K562 (cell line): ENCODE results near the gene NVL. TPM values are rescaled to one million over a fixed set of nuclear protein-coding genes. Genes with fewer than 3 reads are reported as not detected.

Experiments used
- ATAC-seq: fragments of 200-7000 bp; cut with Tn5 transposase; 3 replicates; pipeline ENCODE4 v1.9.1; 2020; ENCODE audit warnings: moderate library complexity
- BruUV-seq: library from RNA; stranded (reverse); fragments of 400-500 nt; replicated peaks from 2 replicates; lab custom pipeline; 2021; lab: Mats Ljungman, UMichigan
- CTCF ChIA-PET: fragments of 300-600 bp; formaldehyde crosslinking; extraction: SDS; loops from one replicate; lab custom pipeline; 2021; ENCODE audit warnings: low intra/inter-chr PET ratio; lab: Yijun Ruan, JAX
- POLR2A ChIA-PET: fragments of 300-600, 350-650 bp; sonication (Branson Sonifier 250); formaldehyde crosslinking; extraction: SDS; loops from one replicate; lab custom pipeline; 2021; ENCODE audit warnings: antibody characterized with exemption, inconsistent platforms; lab: Yijun Ruan, JAX
- DNase-seq, 4 experiments: peaks; one replicate each; pipeline versions ENCODE4 v3.0.0 to v3.0.0-alpha.2; 2011 to 2018; ENCODE audit warnings: low spot score in 3 of 4, mixed read lengths in 3 of 4; ENCODE audit errors: extremely low read depth in 1 of 4
- FAIRE-seq: peaks from 2 replicates; lab custom pipeline; 2011; peaks lifted over from hg19 to GRCh38; lab: Jason Lieb, UNC
- H2AFZ ChIP-seq: 2 replicates; pipeline ENCODE4 v1.6.0; 2011; ENCODE audit warnings: low read depth, low read length, control low read depth, inconsistent platforms
- H3K27ac ChIP-seq: fragments of 200-600 bp; 3 replicates; pipeline ENCODE4 v1.8.0; 2011; ENCODE audit warnings: low read depth, mild to moderate bottlenecking, control low read depth, inconsistent platforms, low read length, moderate library complexity, mixed read lengths; ENCODE audit errors: extremely low read depth
- H3K27me3 ChIP-seq, 2 experiments: fragments of 300-600 bp in 1 of 2; 2 replicates in 1 of 2; 3 replicates in 1 of 2; pipeline versions ENCODE4 v1.6.0 to v1.8.0; 2011; ENCODE audit warnings: inconsistent platforms in 2 of 2, low read length in 2 of 2, mild to moderate bottlenecking in 1 of 2, mixed read lengths in 1 of 2, moderate library complexity in 1 of 2; ENCODE audit not compliant: control insufficient read depth in 2 of 2, insufficient read depth in 2 of 2
- H3K36me3 ChIP-seq: fragments of 300-600 bp; 3 replicates; pipeline ENCODE4 v1.8.0; 2011; ENCODE audit warnings: mild to moderate bottlenecking, low read length, inconsistent platforms; ENCODE audit not compliant: control insufficient read depth, insufficient read depth
- H3K4me1 ChIP-seq, 2 experiments: fragments of 200-600 bp in 1 of 2; replicated peaks in 1 of 2; 2 replicates in 1 of 2; 3 replicates in 1 of 2; pipeline versions ENCODE4 v1.5.1 to v1.8.0; 2011; ENCODE audit warnings: inconsistent platforms in 2 of 2, low read length in 2 of 2, mild to moderate bottlenecking in 1 of 2, mixed read lengths in 1 of 2, moderate library complexity in 1 of 2; ENCODE audit not compliant: control insufficient read depth in 2 of 2, insufficient read depth in 2 of 2
- H3K4me2 ChIP-seq: 2 replicates; pipeline ENCODE4 v1.6.1; 2011; ENCODE audit warnings: low read length, control low read depth, inconsistent platforms, mixed read lengths; ENCODE audit not compliant: insufficient read depth
- H3K4me3 ChIP-seq: fragments of 200-600 bp; sonication (generic), shearing (Covaris generic); 2 replicates; pipeline ENCODE4 v1.5.1; 2016; ENCODE audit warnings: control low read depth, inconsistent platforms
- H3K79me2 ChIP-seq: fragments of 200-600 bp; 3 replicates; pipeline ENCODE4 v1.8.0; 2011; ENCODE audit warnings: low read length, inconsistent platforms; ENCODE audit not compliant: control insufficient read depth, insufficient read depth
- H3K9ac ChIP-seq, 2 experiments: 2 replicates each; pipeline versions ENCODE4 v1.6.0 to v1.6.1; 2011; ENCODE audit warnings: low read depth in 2 of 2, low read length in 2 of 2, control low read depth in 1 of 2, inconsistent platforms in 1 of 2, mild to moderate bottlenecking in 1 of 2, mixed read lengths in 1 of 2; ENCODE audit not compliant: insufficient read depth in 1 of 2
- H3K9me1 ChIP-seq: one replicate; pipeline ENCODE4 v1.6.0; 2011; ENCODE audit warnings: inconsistent platforms, mild to moderate bottlenecking, low read length, moderate library complexity; ENCODE audit not compliant: control insufficient read depth, insufficient read depth
- H3K9me3 ChIP-seq: replicated peaks from 2 replicates; pipeline ENCODE4 v1.5.1; 2011; ENCODE audit warnings: low read depth, low read length, inconsistent platforms; ENCODE audit not compliant: control insufficient read depth, insufficient read depth
- H4K20me1 ChIP-seq: replicated peaks from 2 replicates; pipeline ENCODE4 v1.6.1; 2011; ENCODE audit warnings: low read length, inconsistent platforms, mixed read lengths; ENCODE audit not compliant: control insufficient read depth, insufficient read depth
- BRD4 ChIP-seq: fragments of 200-600 bp; sonication (generic); IDR thresholded peaks from 2 replicates; pipeline ENCODE4 v1.6.1; 2017; ENCODE audit warnings: inconsistent platforms
- CSDE1 ChIP-seq, 2 experiments: fragments of 450-650 bp; IDR thresholded peaks; 2 replicates each; pipeline ENCODE4 v1.6.1; 2016; ENCODE audit warnings: mild to moderate bottlenecking in 1 of 2
- DPF2 ChIP-seq: fragments of 450-650 bp; IDR thresholded peaks from 2 replicates; pipeline ENCODE4 v1.6.1; 2016
- ELF2 ChIP-seq: fragments of 250-450 bp; sonication (Bioruptor Pico); IDR thresholded peaks from 2 replicates; pipeline ENCODE4 v1.5.0; 2021; ENCODE audit warnings: mild to moderate bottlenecking
- EP300 ChIP-seq: IDR thresholded peaks from 2 replicates; pipeline ENCODE4 v1.6.1; 2012; ENCODE audit warnings: low read length, improper control_type of control experiment
- EP400 ChIP-seq: fragments of 450-650 bp; IDR thresholded peaks from 2 replicates; pipeline ENCODE4 v1.6.1; 2017; ENCODE audit warnings: antibody characterized with exemption, mild to moderate bottlenecking, moderate library complexity
- ERF ChIP-seq: fragments of 450-650 bp; formaldehyde crosslinking; IDR thresholded peaks from 2 replicates; pipeline ENCODE4 v1.4.0; 2020; ENCODE audit warnings: mild to moderate bottlenecking, mixed read lengths
- KLF16 ChIP-seq: IDR thresholded peaks from 2 replicates; pipeline ENCODE4 v1.6.1; 2016; ENCODE audit warnings: antibody characterized with exemption
- NEUROD1 ChIP-seq: fragments of 150-350 bp; IDR thresholded peaks from 2 replicates; pipeline ENCODE4 v1.6.1; 2014; ENCODE audit warnings: borderline replicate concordance, low read length, low read depth; ENCODE audit not compliant: partially characterized antibody
- PHF8 ChIP-seq: fragments of 200-600 bp; sonication (generic); IDR thresholded peaks from 2 replicates; pipeline ENCODE4 v1.6.1; 2012; ENCODE audit warnings: mixed run types, mild to moderate bottlenecking, inconsistent platforms, low read length, moderate library complexity, borderline replicate concordance
- POLR3G ChIP-seq: IDR thresholded peaks from 2 replicates; pipeline ENCODE4 v1.6.1; 2011; ENCODE audit not compliant: insufficient read length, insufficient replicate concordance; ENCODE audit errors: extremely low read depth
- SNAPC5 ChIP-seq: fragments of 250-450 bp; sonication (Bioruptor Pico); IDR thresholded peaks from 2 replicates; pipeline ENCODE4 v1.8.0; 2021; ENCODE audit warnings: moderate library complexity, mild to moderate bottlenecking, inconsistent platforms
- SP1 ChIP-seq: sonication (generic); formaldehyde crosslinking; IDR thresholded peaks from 2 replicates; pipeline ENCODE4 v1.8.1; 2022; ENCODE audit warnings: mild to moderate bottlenecking, missing genetic modification reagents
- TCF15 ChIP-seq: fragments of 250-450 bp; sonication (Bioruptor Pico); IDR thresholded peaks from 2 replicates; pipeline ENCODE4 v1.8.0; 2022; ENCODE audit warnings: moderate library complexity, mild to moderate bottlenecking, inconsistent platforms
- YY1 ChIP-seq, 3 experiments: IDR thresholded peaks; 2 replicates each; pipeline ENCODE4 v1.6.1; 2011; ENCODE audit warnings: low read length in 2 of 3, mild to moderate bottlenecking in 2 of 3, moderate library complexity in 2 of 3, borderline replicate concordance in 1 of 3, control low read depth in 1 of 3, low read depth in 1 of 3; ENCODE audit not compliant: insufficient read depth in 3 of 3, insufficient replicate concordance in 2 of 3, control insufficient read depth in 1 of 3, insufficient read length in 1 of 3; ENCODE audit errors: extremely low read depth in 1 of 3
- ZFX ChIP-seq: sonication (generic); formaldehyde crosslinking; IDR thresholded peaks from 2 replicates; pipeline ENCODE4 v1.8.0; 2022; ENCODE audit warnings: mild to moderate bottlenecking, missing genetic modification reagents, moderate library complexity
- ZNF146 ChIP-seq: IDR thresholded peaks from one replicate; pipeline ENCODE4 v1.6.1; 2018; ENCODE audit warnings: missing compliant biosample characterization; ENCODE audit not compliant: unreplicated experiment
- ZNF316 ChIP-seq: fragments of 450-650 bp; IDR thresholded peaks from 2 replicates; pipeline ENCODE4 v1.6.1; 2016
- ZNF512 ChIP-seq: IDR thresholded peaks from 2 replicates; pipeline ENCODE4 v1.6.1; 2016; ENCODE audit warnings: missing genetic modification characterization, missing compliant biosample characterization
- ZNF77 ChIP-seq: fragments of 250-450 bp; sonication (Bioruptor Pico); IDR thresholded peaks from 2 replicates; pipeline ENCODE4 v1.5.0; 2020
- ZNF830 ChIP-seq: fragments of 250-450 bp; sonication (Bioruptor Pico); IDR thresholded peaks from 2 replicates; pipeline ENCODE4 v1.5.0; 2021; ENCODE audit warnings: mild to moderate bottlenecking
- ZZZ3 ChIP-seq: fragments of 450-650 bp; IDR thresholded peaks from 2 replicates; pipeline ENCODE4 v1.6.1; 2016; ENCODE audit warnings: antibody characterized with exemption, mild to moderate bottlenecking, moderate library complexity
- WGBS: fragments of 100-300 bp; shearing (Covaris generic); methylation state at CpG from one replicate; pipeline ENCODE4 v1.1.6; 2016; ENCODE audit warnings: low coverage, mixed read lengths; ENCODE audit not compliant: insufficient coverage; ENCODE audit errors: missing lambda C conversion rate; 5-methylcytosine and 5-hydroxymethylcytosine counted together
- in situ Hi-C: fragments of 300-500 bp; cut with MboI; formaldehyde crosslinking; loops from 4 replicates; pipeline ENCODE4 v1.15.0; 2018; ENCODE audit warnings: inconsistent platforms, mixed read lengths
- intact Hi-C: fragments of 100-400 bp; cut with micrococcal nuclease; formaldehyde crosslinking; loops from 2 replicates; pipeline ENCODE4 v1.14.2; 2022
- polyA plus RNA-seq, 8 experiments: library from polyadenylated mRNA; depleted of rRNA in 4 of 8; stranded (reverse) in 5 of 8; unstranded in 3 of 8; fragments of >200 nt; fragmentation: Nextera tagmentation in 2 of 8; fragmentation: Illumina TruSeq in 1 of 8; extraction: Ambion mirVana in 2 of 8; extraction: Trizol in 1 of 8; gene quantifications; 2 replicates each; pipeline versions ENCODE4 v1.2.1 to v1.2.3, GENCODE V29; 2011 to 2014; ENCODE audit warnings: inconsistent platforms in 1 of 8, missing spikeins in 1 of 8
- total RNA-seq, 7 experiments: library from RNA; depleted of rRNA in 6 of 7; stranded (reverse); fragments of >200 nt in 6 of 7; fragmentation: Illumina TruSeq in 2 of 7; extraction: Trizol in 2 of 7; gene quantifications; 2 replicates each; pipeline versions ENCODE4 v1.2.1 to v1.2.3, GENCODE V29; 2011 to 2021; ENCODE audit warnings: low replicate concordance in 1 of 7

The NVL gene
- total and polyA plus RNA-seq, 9 of the 15 experiments (the other 6 are each of a cell fraction or from before 2014, with no cell fraction given) = 32.5 to 86.6 (median 62.9) TPM

GRCh38 chr1:224183591-224184312 lies 146.2 kb downstream of the NVL start:
- Histone ChIP-seq H3K27ac (peak overlapping the region; percentile 93), H3K79me2 (peaks cover 56% of the 10 kb centered on the region), H3K4me1 (peaks cover 14 to 31% of the 10 kb centered on the region in 2 experiments; a peak in 4 of 5 replicates), H3K9me3 (no peaks in the 10 kb centered on the region; the same call in 1 of the 2 replicates), H3K4me2 (peak overlapping the region; percentile 79), H3K36me3 (peaks cover 28% of the 10 kb centered on the region), H3K27me3 (no peaks in the 10 kb centered on the region), H3K9me1 (no peaks in the 10 kb centered on the region), H2AFZ (peak overlapping the region; percentile 96), H3K9ac (peak overlapping the region; percentile 91 to 97), H4K20me1 (0 out of 2 replicates have a peak, but pooled peaks cover 3% of the 10 kb centered on the region), H3K4me3 (peak overlapping the region; percentile 82)
- intact Hi-C loops (loop anchor here (2.0 to 5.0 kb wide), 2 partner anchors 23 to 149 kb away; partner anchors contain the start of gene NVL), in situ Hi-C loops (no loop called here)
- peak in 3 of 4 experiments; percentile 77 to 87 (median 81) for DNase-seq
- no TSS peak for BruUV-seq
- peak; percentile 81 for ATAC-seq
- FAIRE-seq = peak; percentile 19
- ChIA-PET CTCF (interaction anchor here (1.0 kb wide), 1 partner anchor 68 kb away, joined by 4 read pairs; no protein-coding TSS in a partner anchor), POLR2A (interaction anchor here (0.8 to 2.9 kb wide), 6 partner anchors 9 to 24 kb away, joined by 3 to 10 read pairs (median 6); no protein-coding TSS in a partner anchor)
- under 1% methylated on average over 50 of the region's 53 CpGs for WGBS
- TF ChIP-seq SNAPC5 = no peak
- TF ChIP-seq KLF16 = no peak
- no peak for TF ChIP-seq ERF (CRISPR knock-in tag)
- TF ChIP-seq BRD4 = peak; percentile 66; the same call in 1 of the 2 replicates
- no peak for TF ChIP-seq TCF15 (CRISPR knock-in tag)
- no peak for TF ChIP-seq EP400
- TF ChIP-seq ZNF512 (tag) = no peak
- TF ChIP-seq YY1 (IDR thresholded peaks at IDR 0.05; ENCODE audit: borderline replicate concordance in 1 of 3, control insufficient read depth in 1 of 3, extremely low read depth in 1 of 3, insufficient read depth in 3 of 3, insufficient read length in 1 of 3, insufficient replicate concordance in 2 of 3, low read depth in 1 of 3, low read length in 2 of 3) = peak in 2 of 3 experiments; percentile 1 to 6
- TF ChIP-seq ZNF77 = no peak
- TF ChIP-seq SP1 = peak; percentile 45; the same call in 1 of the 2 replicates
- TF ChIP-seq ZFX (CRISPR knock-in tag) = peak; percentile 82
- TF ChIP-seq ELF2 (CRISPR knock-in tag) = no peak
- no peak for TF ChIP-seq ZZZ3
- no peak for TF ChIP-seq POLR3G
- no peak for TF ChIP-seq EP300
- no peak for TF ChIP-seq ZNF830
- TF ChIP-seq ZNF146 = no peak
- no peak; the same call in 1 of the 2 replicates for TF ChIP-seq DPF2
- TF ChIP-seq ZNF316 = no peak
- peak; percentile 40; the same call in 1 of the 2 replicates for TF ChIP-seq PHF8
- no peak for TF ChIP-seq CSDE1 (IDR thresholded peaks at IDR 0.05)
- TF ChIP-seq NEUROD1 = no peak
